CD8-positive, alpha-beta memory T cell (primary cell): Measurements from ENCODE around the gene HTR3B. TPM values are rescaled to one million over a fixed set of nuclear protein-coding genes. Genes with fewer than 3 reads are reported as not detected.

ENCODE experiments used
- CTCF ChIA-PET: fragments of 350-600 bp; sonication (Branson Sonifier 250); formaldehyde crosslinking; loops from one replicate; lab custom pipeline; 2021; ENCODE audit warnings: antibody characterized with exemption; lab: Charles Lee
- POLR2A ChIA-PET: fragments of 350-600 bp; sonication (Branson Sonifier 250); formaldehyde crosslinking; loops from one replicate; lab custom pipeline; 2021; ENCODE audit warnings: antibody characterized with exemption; lab: Charles Lee
- DNase-seq, 5 donors: peaks; one replicate each; pipeline versions ENCODE4 v3.0.0 to v3.0.0-alpha.2; 2020 to 2022; ENCODE audit warnings: mixed read lengths in 1 of 5
- H3K27ac ChIP-seq: one replicate; pipeline ENCODE4 v1.7.0; 2013; ENCODE audit warnings: low read depth, mild to moderate bottlenecking, low read length, moderate library complexity
- H3K27me3 ChIP-seq: 2 replicates; pipeline ENCODE4 v1.7.0; 2013; ENCODE audit warnings: low read length, mild to moderate bottlenecking; ENCODE audit not compliant: insufficient read depth, poor library complexity, severe bottlenecking
- H3K36me3 ChIP-seq: 2 replicates; pipeline ENCODE4 v1.7.0; 2013; ENCODE audit warnings: mild to moderate bottlenecking, low read length, moderate library complexity; ENCODE audit not compliant: insufficient read depth
- H3K4me1 ChIP-seq: 2 replicates; pipeline ENCODE4 v1.7.0; 2013; ENCODE audit warnings: mild to moderate bottlenecking, low read length, moderate library complexity; ENCODE audit not compliant: insufficient read depth
- H3K4me3 ChIP-seq: 2 replicates; pipeline ENCODE4 v1.7.0; 2013; ENCODE audit warnings: mild to moderate bottlenecking, low read length
- H3K9me3 ChIP-seq: 2 replicates; pipeline ENCODE4 v1.7.0; 2013; ENCODE audit warnings: mild to moderate bottlenecking, low read length
- H3K27ac Mint-ChIP-seq, 8 donors: one replicate each; pipeline ENCODE4 v1.8.0; 2020 to 2021; ENCODE audit warnings: mixed read lengths in 8 of 8, mild to moderate bottlenecking in 6 of 8, inconsistent platforms in 3 of 8, moderate library complexity in 3 of 8
- H3K27me3 Mint-ChIP-seq, 2 donors: one replicate each; pipeline ENCODE4 v1.8.0; 2020 to 2021; ENCODE audit warnings: mixed read lengths in 2 of 2, mild to moderate bottlenecking in 1 of 2, moderate library complexity in 1 of 2
- H3K36me3 Mint-ChIP-seq, 3 donors: one replicate each; pipeline ENCODE4 v1.8.0; 2020 to 2021; ENCODE audit warnings: mixed read lengths in 3 of 3, inconsistent platforms in 1 of 3, mild to moderate bottlenecking in 1 of 3
- H3K4me1 Mint-ChIP-seq, 3 donors: one replicate each; pipeline ENCODE4 v1.8.0; 2020 to 2021; ENCODE audit warnings: mixed read lengths in 3 of 3, inconsistent platforms in 1 of 3, mild to moderate bottlenecking in 1 of 3
- H3K4me3 Mint-ChIP-seq, 7 donors: one replicate each; pipeline ENCODE4 v1.8.0; 2020 to 2021; ENCODE audit warnings: mixed read lengths in 7 of 7, mild to moderate bottlenecking in 6 of 7, moderate library complexity in 4 of 7, inconsistent platforms in 2 of 7
- H3K9me3 Mint-ChIP-seq, 5 donors: one replicate each; pipeline ENCODE4 v1.8.0; 2020 to 2022; ENCODE audit warnings: mixed read lengths in 5 of 5, mild to moderate bottlenecking in 3 of 5, moderate library complexity in 2 of 5, inconsistent platforms in 1 of 5
- polyA plus RNA-seq: library from polyadenylated mRNA; unstranded; fragments of 300-500 nt; fragmentation: Illumina TruSeq; gene quantifications from one replicate; pipeline ENCODE4 v1.2.3, GENCODE V29; 2021
- total RNA-seq, 2 experiments: library from RNA; stranded (reverse); gene quantifications; one replicate each; pipeline ENCODE4 v1.2.3, GENCODE V29; 2021

The HTR3B gene
- total and polyA plus RNA-seq, 3 experiments from 2014 or later: not detected

DNA sequence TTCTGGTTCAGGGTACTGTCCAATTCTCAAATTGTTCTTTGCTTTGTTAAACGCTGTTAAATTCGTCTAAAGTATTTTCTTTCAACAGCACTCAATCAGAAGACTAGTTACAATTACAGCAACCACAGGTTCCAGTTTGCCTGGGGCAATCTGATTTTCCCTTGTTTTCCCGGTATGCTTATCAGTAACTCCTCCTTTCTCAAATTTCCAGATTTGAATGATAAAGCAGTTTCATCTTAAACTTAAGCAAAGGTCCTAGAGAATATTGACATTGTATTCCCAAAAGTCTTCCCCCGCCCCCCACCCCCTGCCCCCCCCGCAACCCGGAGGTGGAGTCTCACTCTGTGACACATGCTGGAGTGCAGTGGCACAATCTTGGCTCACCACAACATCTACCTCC lies 18.7 kb upstream of the HTR3B start:
- POLR2A ChIA-PET: no interaction called here
- Histone ChIP-seq H3K36me3 (no peaks in the 10 kb centered on the region), H3K4me1 (no peaks in the 10 kb centered on the region), H3K27ac (no peak overlapping the region), H3K9me3 (no peaks in the 10 kb centered on the region), H3K4me3 (no peak overlapping the region), H3K27me3 (no peaks in the 10 kb centered on the region)
- Mint-ChIP-seq H3K36me3 (no peaks in the 10 kb centered on the region), H3K4me3 (no peak overlapping the region), H3K27me3 (no peaks in the 10 kb centered on the region), H3K27ac (no peak overlapping the region), H3K9me3 (no peaks in the 10 kb centered on the region), H3K4me1 (no peaks in the 10 kb centered on the region)
- no peak for DNase-seq
- CTCF ChIA-PET: interaction anchor here (2.9 kb wide), 1 partner anchor 10 kb away, joined by 11 read pairs; no protein-coding TSS in a partner anchor

DNA sequence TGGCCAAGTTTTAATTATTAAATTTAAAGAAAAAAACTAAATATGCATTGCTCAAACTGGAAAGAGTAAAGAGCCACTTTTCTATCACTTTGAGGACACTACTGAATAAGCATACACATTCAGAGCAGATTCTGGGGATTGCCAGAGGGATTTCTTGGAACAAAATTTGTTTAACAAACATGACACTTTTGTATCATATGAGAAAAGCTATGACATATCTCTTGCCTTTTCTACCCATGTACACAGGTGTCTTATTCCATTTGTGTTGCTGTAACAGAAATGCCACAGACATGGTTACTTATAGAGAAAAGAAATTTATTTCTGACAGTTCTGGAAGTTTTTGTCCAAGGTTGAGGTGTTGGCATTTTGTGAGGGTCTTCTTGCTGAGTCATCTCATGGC lies 15.7 kb upstream of the HTR3B start:
- DNase-seq: no peak
- no peak overlapping the region for H3K27ac ChIP-seq
- no peak overlapping the region for H3K27ac Mint-ChIP-seq
- H3K36me3 Mint-ChIP-seq: no peaks in the 10 kb centered on the region
- CTCF ChIA-PET: no interaction called here
- no peak overlapping the region for H3K4me3 Mint-ChIP-seq
- H3K4me3 ChIP-seq: no peak overlapping the region
- H3K27me3 Mint-ChIP-seq: no peaks in the 10 kb centered on the region
- H3K4me1 ChIP-seq: no peaks in the 10 kb centered on the region
- no peaks in the 10 kb centered on the region for H3K9me3 ChIP-seq
- H3K4me1 Mint-ChIP-seq: no peaks in the 10 kb centered on the region
- POLR2A ChIA-PET: no interaction called here
- no peaks in the 10 kb centered on the region for H3K27me3 ChIP-seq
- H3K9me3 Mint-ChIP-seq: no peaks in the 10 kb centered on the region
- no peaks in the 10 kb centered on the region for H3K36me3 ChIP-seq

DNA sequence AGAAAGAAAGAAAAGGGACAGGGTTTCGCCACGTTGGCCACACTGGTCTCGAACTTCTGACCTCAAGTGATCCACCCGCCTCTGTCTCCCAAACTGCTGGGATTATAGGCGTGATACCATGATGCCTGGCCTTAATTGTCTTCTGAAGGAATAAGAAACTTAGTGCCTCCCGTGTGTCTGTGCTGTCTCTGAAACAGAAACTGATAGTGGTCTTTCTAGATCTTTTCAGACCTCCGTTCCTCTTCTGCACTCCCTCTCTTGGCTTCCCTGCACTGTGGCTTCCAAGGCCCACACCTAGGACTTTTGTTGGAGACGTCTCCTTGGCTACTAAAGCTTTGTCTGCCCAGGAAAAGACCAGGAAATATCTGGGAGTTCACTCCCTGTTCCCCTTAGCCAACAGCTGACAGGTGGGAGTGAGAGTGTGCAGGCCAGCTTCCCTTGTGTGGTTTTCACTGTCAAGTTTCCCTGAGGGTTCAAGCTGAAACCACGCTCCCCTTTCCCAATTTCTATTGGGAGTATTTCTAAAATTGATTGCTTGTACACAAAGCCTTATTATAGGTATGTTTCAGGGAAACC lies 10.1 kb upstream of the HTR3B start:
- Mint-ChIP-seq H3K4me3 (peak overlapping the region in 1 of 7 donors; percentile 4), H3K27me3 (peaks cover 0 to 2% of the 10 kb centered on the region in 2 donors), H3K4me1 (peaks cover 2 to 5% (median 4%) of the 10 kb centered on the region in 3 donors), H3K27ac (peak overlapping the region in 1 of 8 donors; percentile 43), H3K36me3 (no peaks in the 10 kb centered on the region), H3K9me3 (no peaks in the 10 kb centered on the region)
- Histone ChIP-seq H3K4me1 (no peaks in the 10 kb centered on the region), H3K4me3 (no peak overlapping the region), H3K27ac (no peak overlapping the region), H3K36me3 (no peaks in the 10 kb centered on the region), H3K27me3 (no peaks in the 10 kb centered on the region), H3K9me3 (no peaks in the 10 kb centered on the region)
- no peak for DNase-seq
- CTCF ChIA-PET: interaction anchor here (1.3 to 8.8 kb wide), 2 partner anchors 31 to 368 kb away, joined by 3 to 152 read pairs; no protein-coding TSS in a partner anchor
- POLR2A ChIA-PET: no interaction called here

DNA sequence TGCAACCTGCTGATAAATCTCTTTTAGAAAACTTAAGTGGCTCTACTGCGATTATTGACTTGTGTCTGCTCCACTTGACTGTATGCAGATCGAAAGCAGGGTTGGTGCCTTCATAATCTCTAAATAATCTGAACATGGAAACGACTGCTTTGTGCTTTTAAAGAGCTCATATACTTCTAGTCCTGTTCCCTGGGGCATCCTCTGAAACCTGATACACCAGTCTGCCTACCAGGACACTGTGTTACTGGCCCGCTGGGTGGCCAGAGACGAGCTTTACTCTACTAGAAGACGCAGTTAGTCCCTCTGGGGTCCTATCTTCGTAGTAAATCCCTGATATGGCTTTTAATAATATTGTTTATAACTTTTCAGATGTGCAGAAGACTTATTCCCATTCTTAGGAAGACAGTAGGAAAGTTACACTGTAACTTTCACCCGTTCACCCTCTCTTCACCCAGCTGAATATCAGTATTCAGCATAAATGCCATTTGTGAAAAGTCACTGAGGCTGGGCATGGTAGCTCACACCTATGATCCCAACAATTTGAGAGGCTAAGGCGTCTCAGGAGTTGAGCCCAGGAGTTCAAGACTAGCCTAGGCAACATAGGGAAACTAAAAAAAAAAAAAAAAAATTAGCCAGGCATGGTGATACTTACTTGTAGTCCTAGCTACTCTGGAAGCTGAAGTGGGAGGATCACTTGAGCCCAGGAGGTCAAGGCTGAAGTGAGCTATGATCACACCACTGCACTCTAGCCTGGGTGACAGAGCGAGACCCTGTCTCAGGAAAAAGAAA lies 9.0 kb upstream of the HTR3B start:
- H3K27me3 Mint-ChIP-seq: peaks cover 0 to 2% of the 10 kb centered on the region in 2 donors
- ChIA-PET POLR2A (interaction anchor here (0.7 kb wide), 1 partner anchor 517 kb away, joined by 6 read pairs; no protein-coding TSS in a partner anchor), CTCF (interaction anchor here (0.8 to 8.8 kb wide), 18 partner anchors 11 to 409 kb away, joined by 3 to 152 read pairs (median 4); no protein-coding TSS in a partner anchor)
- peak overlapping the region in 1 of 7 donors; percentile 27 for H3K4me3 Mint-ChIP-seq
- Histone ChIP-seq H3K9me3 (no peaks in the 10 kb centered on the region), H3K27ac (no peak overlapping the region), H3K36me3 (no peaks in the 10 kb centered on the region), H3K27me3 (no peaks in the 10 kb centered on the region), H3K4me3 (no peak overlapping the region), H3K4me1 (no peaks in the 10 kb centered on the region)
- H3K36me3 Mint-ChIP-seq: no peaks in the 10 kb centered on the region
- H3K9me3 Mint-ChIP-seq: no peaks in the 10 kb centered on the region
- DNase-seq: no peak
- peaks cover 2 to 5% (median 4%) of the 10 kb centered on the region in 3 donors for H3K4me1 Mint-ChIP-seq
- peak overlapping the region in 1 of 8 donors; percentile 13 for H3K27ac Mint-ChIP-seq

DNA sequence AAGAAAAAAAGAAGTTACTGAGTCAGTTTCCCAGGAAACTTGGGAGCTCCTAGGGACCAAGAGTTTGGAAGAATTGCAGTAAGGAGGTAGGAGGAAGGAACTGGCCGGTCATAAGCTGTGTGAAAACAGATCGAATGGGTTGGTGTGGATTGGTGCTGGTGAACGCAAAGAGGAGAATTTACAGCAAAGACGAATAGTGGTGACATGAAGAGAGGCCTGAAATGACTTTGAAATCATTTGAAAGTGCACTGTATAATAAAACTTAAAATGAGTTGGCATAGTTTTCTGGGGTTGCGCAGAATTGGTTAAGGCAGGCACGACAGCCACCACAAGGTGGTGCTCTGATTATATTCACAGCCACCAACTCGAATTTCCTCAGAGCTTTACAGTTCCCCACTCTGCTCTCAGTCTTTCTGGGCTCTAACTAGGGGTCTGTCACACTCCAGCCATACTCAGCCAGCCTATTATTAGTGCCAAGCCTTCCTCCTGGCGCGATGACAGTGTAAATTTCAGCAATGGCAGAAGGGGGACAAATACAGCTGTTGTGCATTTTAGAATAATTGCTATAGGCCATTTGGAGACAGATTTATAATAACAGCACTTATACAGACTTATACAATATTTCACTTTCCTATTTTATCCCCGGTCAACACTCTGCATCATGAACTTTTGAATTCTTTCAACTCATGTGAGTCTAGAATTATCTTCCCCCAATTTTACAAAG lies 8.3 kb upstream of the HTR3B start:
- Histone ChIP-seq H3K4me1 (no peaks in the 10 kb centered on the region), H3K4me3 (no peak overlapping the region), H3K27me3 (no peaks in the 10 kb centered on the region), H3K36me3 (no peaks in the 10 kb centered on the region), H3K27ac (no peak overlapping the region), H3K9me3 (no peaks in the 10 kb centered on the region)
- Mint-ChIP-seq H3K27ac (no peak overlapping the region), H3K4me1 (peaks cover 2 to 5% (median 4%) of the 10 kb centered on the region in 3 donors), H3K36me3 (no peaks in the 10 kb centered on the region), H3K4me3 (peak overlapping the region in 1 of 7 donors; percentile 27), H3K27me3 (peaks cover 0 to 2% of the 10 kb centered on the region in 2 donors), H3K9me3 (no peaks in the 10 kb centered on the region)
- peak in 2 of 5 donors; percentile 11 to 18 for DNase-seq
- ChIA-PET CTCF (interaction anchor here (0.7 to 8.8 kb wide), 21 partner anchors 11 to 408 kb away, joined by 3 to 152 read pairs (median 4); no protein-coding TSS in a partner anchor), POLR2A (interaction anchor here (0.7 kb wide), 1 partner anchor 516 kb away, joined by 6 read pairs; no protein-coding TSS in a partner anchor)

DNA sequence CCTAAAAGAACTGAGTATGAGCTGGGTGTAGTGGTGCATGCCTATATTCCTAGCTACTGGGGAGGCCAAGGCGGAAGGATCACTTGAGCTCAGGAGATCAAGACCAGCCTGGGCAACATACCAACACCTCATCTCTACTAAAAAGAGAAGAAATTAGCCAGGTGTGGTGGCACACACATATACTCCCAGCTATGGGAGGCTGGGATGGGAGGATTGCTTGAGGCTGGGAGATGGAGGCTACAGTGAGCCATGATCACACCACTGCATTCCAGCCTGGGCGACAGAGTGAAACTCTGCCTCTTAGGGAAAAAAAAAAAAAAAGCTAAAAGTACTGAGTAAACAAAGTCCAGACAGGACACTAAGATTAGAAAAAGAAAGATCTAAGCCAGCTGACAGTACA lies 3.5 kb upstream of the HTR3B start:
- Histone ChIP-seq H3K27me3 (no peaks in the 10 kb centered on the region), H3K36me3 (no peaks in the 10 kb centered on the region), H3K27ac (no peak overlapping the region), H3K4me3 (no peak overlapping the region), H3K9me3 (no peaks in the 10 kb centered on the region), H3K4me1 (no peaks in the 10 kb centered on the region)
- ChIA-PET CTCF (interaction anchor here (1.4 to 2.0 kb wide), 2 partner anchors 11 to 360 kb away, joined by 3 to 11 read pairs; no protein-coding TSS in a partner anchor), POLR2A (no interaction called here)
- H3K4me1 Mint-ChIP-seq: peaks cover 0 to 4% (median 0%) of the 10 kb centered on the region in 3 donors
- no peak overlapping the region for H3K27ac Mint-ChIP-seq
- H3K36me3 Mint-ChIP-seq: no peaks in the 10 kb centered on the region
- no peak for DNase-seq
- no peak overlapping the region for H3K4me3 Mint-ChIP-seq
- peaks cover 0 to 4% of the 10 kb centered on the region in 2 donors for H3K27me3 Mint-ChIP-seq
- no peaks in the 10 kb centered on the region for H3K9me3 Mint-ChIP-seq

DNA sequence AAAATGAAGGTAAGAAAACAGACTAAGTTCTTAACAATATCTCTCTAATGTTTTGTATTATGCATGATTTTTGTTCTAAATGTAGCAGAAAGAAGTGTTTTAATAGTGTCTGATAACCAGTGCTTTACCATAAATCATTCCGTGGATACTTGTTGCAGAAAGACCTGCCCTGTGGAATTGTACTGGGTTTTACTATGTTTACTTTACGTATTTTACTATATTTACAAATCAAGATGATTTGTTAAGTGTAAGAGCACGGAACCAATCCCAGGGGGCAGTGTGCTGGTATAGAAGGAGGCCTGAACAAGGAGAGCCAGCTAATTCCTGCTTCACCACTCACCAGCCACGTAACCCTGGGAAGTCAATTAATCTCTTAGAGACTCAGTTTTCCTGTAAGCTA lies 1.4 kb downstream of the HTR3B start:
- Histone ChIP-seq H3K4me3 (no peak overlapping the region), H3K36me3 (no peaks in the 10 kb centered on the region), H3K27ac (no peak overlapping the region), H3K9me3 (no peaks in the 10 kb centered on the region), H3K4me1 (no peaks in the 10 kb centered on the region), H3K27me3 (no peaks in the 10 kb centered on the region)
- H3K4me1 Mint-ChIP-seq: no peaks in the 10 kb centered on the region
- CTCF ChIA-PET: interaction anchor here (2.4 kb wide), 1 partner anchor 10 kb away, joined by 8 read pairs; no protein-coding TSS in a partner anchor
- H3K9me3 Mint-ChIP-seq: no peaks in the 10 kb centered on the region
- no peaks in the 10 kb centered on the region for H3K36me3 Mint-ChIP-seq
- no peak for DNase-seq
- peaks cover 6 to 10% of the 10 kb centered on the region in 2 donors for H3K27me3 Mint-ChIP-seq
- H3K4me3 Mint-ChIP-seq: no peak overlapping the region
- no peak overlapping the region for H3K27ac Mint-ChIP-seq
- POLR2A ChIA-PET: no interaction called here
